Activated CD8-positive, alpha-beta T cell treated with anti-CD3 and anti-CD28 coated beads for 36 hours (primary cell): Measurements from ENCODE around the gene SHROOM4. TPM values are rescaled to one million over a fixed set of nuclear protein-coding genes. Genes with fewer than 3 reads are reported as not detected.

Experiments
- ATAC-seq: fragments of 200-7000 bp; cut with Tn5 transposase; one replicate; pipeline ENCODE4 v1.10.0; 2021; ENCODE audit warnings: mild to moderate bottlenecking, moderate library complexity
- CTCF ChIA-PET: fragments of 350-600 bp; sonication (Branson Sonifier 250); formaldehyde crosslinking; loops from one replicate; lab custom pipeline; 2021; ENCODE audit warnings: antibody characterized with exemption; lab: Charles Lee
- POLR2A ChIA-PET: fragments of 350-600 bp; sonication (Branson Sonifier 250); formaldehyde crosslinking; loops from one replicate; lab custom pipeline; 2021; ENCODE audit warnings: antibody characterized with exemption; lab: Charles Lee
- DNase-seq: peaks from one replicate; pipeline ENCODE4 v3.0.0-alpha.2; 2020
- H3K27ac Mint-ChIP-seq: one replicate; pipeline ENCODE4 v1.8.0; 2021; ENCODE audit warnings: mild to moderate bottlenecking, mixed read lengths
- H3K27me3 Mint-ChIP-seq: one replicate; pipeline ENCODE4 v1.8.0; 2021; ENCODE audit warnings: mixed read lengths
- H3K36me3 Mint-ChIP-seq: one replicate; pipeline ENCODE4 v1.8.0; 2021; ENCODE audit warnings: low read depth, mixed read lengths
- H3K4me1 Mint-ChIP-seq: one replicate; pipeline ENCODE4 v1.8.0; 2021; ENCODE audit warnings: low read depth, mixed read lengths
- H3K4me3 Mint-ChIP-seq: one replicate; pipeline ENCODE4 v1.8.0; 2021; ENCODE audit warnings: mild to moderate bottlenecking, moderate library complexity, mixed read lengths
- H3K9me3 Mint-ChIP-seq: one replicate; pipeline ENCODE4 v1.8.0; 2021; ENCODE audit warnings: mixed read lengths
- CTCF ChIP-seq: fragments of 200-600 bp; IDR thresholded peaks from one replicate; pipeline ENCODE4 v1.8.0; 2022; ENCODE audit warnings: antibody characterized with exemption, mild to moderate bottlenecking
- intact Hi-C: fragments of 100-400 bp; cut with micrococcal nuclease; formaldehyde crosslinking; loops from one replicate; pipeline ENCODE4 v1.10.0; 2022
- total RNA-seq, 2 experiments: library from RNA; stranded (reverse); gene quantifications; one replicate each; pipeline ENCODE4 v1.2.3, GENCODE V29; 2021

The SHROOM4 gene
- total RNA-seq, 2 experiments from 2014 or later = not detected

DNA sequence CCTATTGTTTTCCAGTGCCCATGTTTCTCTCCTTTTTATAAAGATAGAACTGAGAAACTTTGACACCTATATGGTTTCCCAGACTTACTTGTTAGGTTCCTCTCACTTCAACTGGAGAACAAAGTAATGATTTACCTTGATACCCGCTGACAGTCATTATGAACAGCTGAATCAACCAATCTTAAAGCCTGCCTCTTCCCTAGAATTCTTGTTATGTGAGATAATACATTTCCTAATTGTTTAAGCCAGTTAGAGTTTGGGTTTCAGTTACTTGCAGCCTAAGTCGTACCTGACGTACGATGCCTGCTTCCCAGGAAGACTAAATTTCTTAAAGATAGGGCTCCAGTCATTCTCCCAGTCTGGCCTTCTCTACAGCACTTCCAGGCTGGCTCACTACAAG lies 97.3 kb downstream of the SHROOM4 start:
- Mint-ChIP-seq H3K9me3 (no peaks in the 10 kb centered on the region), H3K27ac (no peak overlapping the region), H3K4me1 (no peaks in the 10 kb centered on the region), H3K4me3 (no peak overlapping the region), H3K27me3 (peaks cover 2% of the 10 kb centered on the region), H3K36me3 (no peaks in the 10 kb centered on the region)
- ChIA-PET POLR2A (no interaction called here), CTCF (no interaction called here)
- TF ChIP-seq CTCF = no peak
- intact Hi-C loops = no loop called here
- no peak for DNase-seq
- ATAC-seq = no peak

DNA sequence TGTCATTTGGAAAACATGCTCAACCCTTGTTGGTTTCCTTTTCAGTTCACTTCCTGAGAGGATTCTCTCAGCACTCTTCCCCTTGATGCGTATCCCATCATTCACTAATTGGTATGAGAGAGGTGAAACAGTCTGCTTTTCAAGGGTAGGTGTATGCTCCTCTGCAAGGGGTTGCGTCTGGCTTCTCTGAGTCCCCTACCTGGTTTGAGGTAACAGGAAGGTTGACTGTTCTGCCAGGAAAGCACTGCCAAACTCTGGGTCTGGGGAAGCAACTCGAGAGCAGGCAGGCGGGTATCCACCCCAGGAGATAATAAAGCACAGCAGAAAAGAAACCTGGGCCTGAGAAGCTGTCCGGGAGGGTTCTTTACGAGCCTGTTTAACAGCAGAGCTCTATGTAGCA lies 101.2 kb downstream of the SHROOM4 start:
- ATAC-seq (no peak), DNase-seq (no peak)
- Mint-ChIP-seq H3K4me1 (no peaks in the 10 kb centered on the region), H3K9me3 (no peaks in the 10 kb centered on the region), H3K4me3 (no peak overlapping the region), H3K27me3 (peaks cover 2% of the 10 kb centered on the region), H3K27ac (no peak overlapping the region), H3K36me3 (no peaks in the 10 kb centered on the region)
- intact Hi-C loops = no loop called here
- ChIA-PET CTCF (no interaction called here), POLR2A (no interaction called here)
- no peak for TF ChIP-seq CTCF

- intact Hi-C loops = no loop called here
- H3K36me3 Mint-ChIP-seq = no peaks in the 10 kb centered on the region
- POLR2A ChIA-PET = no interaction called here
- no peak for TF ChIP-seq CTCF
- CTCF ChIA-PET = no interaction called here
- no peak for ATAC-seq
- no peaks in the 10 kb centered on the region for H3K4me1 Mint-ChIP-seq
- no peak for DNase-seq
- no peak overlapping the region for H3K4me3 Mint-ChIP-seq
- no peak overlapping the region for H3K27ac Mint-ChIP-seq
- H3K9me3 Mint-ChIP-seq = no peaks in the 10 kb centered on the region
- peaks cover 2% of the 10 kb centered on the region for H3K27me3 Mint-ChIP-seq
These were observed 102.1 kb downstream of the SHROOM4 start for GRCh38 chrX:50711907-50712306.

DNA sequence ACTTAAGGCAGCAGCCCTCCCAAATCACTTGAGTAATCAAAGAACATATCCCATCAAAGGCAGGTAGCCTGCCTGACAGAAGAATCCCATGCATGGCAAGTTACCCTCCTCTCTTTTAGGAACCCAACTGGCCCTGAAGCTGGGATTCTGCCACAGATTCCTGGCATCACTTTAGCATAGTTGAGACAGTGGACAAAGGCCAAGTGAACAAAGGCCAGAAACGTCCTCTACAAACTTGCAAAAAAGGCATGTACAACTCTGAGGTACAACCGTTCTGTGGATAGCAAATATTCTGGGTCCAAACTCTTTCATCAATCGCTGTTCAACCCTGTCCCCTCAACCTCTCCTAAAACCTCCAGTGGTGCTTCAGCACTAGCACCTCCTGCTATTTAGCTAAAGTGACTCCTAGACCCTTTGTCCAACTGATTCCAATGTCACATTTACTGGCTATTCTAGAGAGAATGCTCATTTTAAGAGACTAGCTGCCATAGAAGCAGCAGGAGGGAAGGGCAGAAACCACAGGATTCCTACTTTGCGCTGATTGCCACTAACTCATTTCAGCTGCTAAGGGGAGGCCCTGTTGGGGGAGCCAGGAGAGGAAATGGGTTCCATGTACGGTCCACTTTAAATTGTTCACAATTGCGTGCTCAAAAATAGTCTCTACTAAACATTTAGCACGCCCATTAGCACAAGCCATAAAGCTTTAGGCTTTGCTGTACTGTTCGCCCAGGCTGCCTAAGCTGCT lies 105.9 kb downstream of the SHROOM4 start:
- Mint-ChIP-seq H3K4me1 (no peaks in the 10 kb centered on the region), H3K36me3 (no peaks in the 10 kb centered on the region), H3K27ac (no peak overlapping the region), H3K9me3 (no peaks in the 10 kb centered on the region), H3K27me3 (peaks cover 9% of the 10 kb centered on the region), H3K4me3 (no peak overlapping the region)
- intact Hi-C loops = no loop called here
- CTCF ChIA-PET = no interaction called here
- POLR2A ChIA-PET = no interaction called here
- DNase-seq (no peak), ATAC-seq (no peak)
- no peak for TF ChIP-seq CTCF

DNA sequence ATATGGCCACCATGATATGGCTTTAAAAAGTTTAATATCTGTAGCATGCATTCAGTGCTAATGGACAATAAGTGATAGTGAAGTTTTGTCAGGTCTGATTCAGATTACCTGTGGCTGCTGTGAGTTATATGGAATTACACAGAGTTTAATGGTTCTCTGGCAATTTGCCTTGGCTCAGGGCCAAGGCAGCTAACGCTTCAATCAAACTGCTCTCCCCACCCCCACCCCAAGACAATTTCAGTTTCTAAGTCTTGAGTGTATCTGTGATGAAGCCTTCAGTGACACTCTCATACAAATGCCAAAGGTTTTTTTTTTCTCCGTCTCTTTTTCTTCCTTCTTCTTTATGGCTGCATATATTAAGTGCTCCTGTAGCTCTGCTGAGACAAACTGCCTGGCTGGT lies 106.6 kb downstream of the SHROOM4 start:
- H3K4me1 Mint-ChIP-seq = no peaks in the 10 kb centered on the region
- H3K9me3 Mint-ChIP-seq = no peaks in the 10 kb centered on the region
- TF ChIP-seq CTCF = no peak
- H3K36me3 Mint-ChIP-seq = no peaks in the 10 kb centered on the region
- CTCF ChIA-PET = no interaction called here
- intact Hi-C loops = no loop called here
- H3K27me3 Mint-ChIP-seq = peaks cover 9% of the 10 kb centered on the region
- no peak overlapping the region for H3K4me3 Mint-ChIP-seq
- POLR2A ChIA-PET = no interaction called here
- no peak overlapping the region for H3K27ac Mint-ChIP-seq
- no peak for ATAC-seq
- no peak for DNase-seq
